ENCODE data around the gene SELENOP.
"Not testable (repeated sequence)": the region's sequence is repeated elsewhere in the genome, so short reads cannot be mapped to it uniquely, and the experiment has no call there.

Gene SELENOP, protein sequence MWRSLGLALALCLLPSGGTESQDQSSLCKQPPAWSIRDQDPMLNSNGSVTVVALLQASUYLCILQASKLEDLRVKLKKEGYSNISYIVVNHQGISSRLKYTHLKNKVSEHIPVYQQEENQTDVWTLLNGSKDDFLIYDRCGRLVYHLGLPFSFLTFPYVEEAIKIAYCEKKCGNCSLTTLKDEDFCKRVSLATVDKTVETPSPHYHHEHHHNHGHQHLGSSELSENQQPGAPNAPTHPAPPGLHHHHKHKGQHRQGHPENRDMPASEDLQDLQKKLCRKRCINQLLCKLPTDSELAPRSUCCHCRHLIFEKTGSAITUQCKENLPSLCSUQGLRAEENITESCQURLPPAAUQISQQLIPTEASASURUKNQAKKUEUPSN

GRCh38 chr5:42811591-42812446 lies at the start of gene SELENOP:
SELENOP (minus strand) TSS chr5:42811892; CDS start chr5:42808353, 3,539 bp downstream.
- DNase-seq = no peak

- DNase-seq = no peak
Measured at GRCh38 chr5:42858687-42859086, 47.0 kb upstream of the SELENOP start.

DNA sequence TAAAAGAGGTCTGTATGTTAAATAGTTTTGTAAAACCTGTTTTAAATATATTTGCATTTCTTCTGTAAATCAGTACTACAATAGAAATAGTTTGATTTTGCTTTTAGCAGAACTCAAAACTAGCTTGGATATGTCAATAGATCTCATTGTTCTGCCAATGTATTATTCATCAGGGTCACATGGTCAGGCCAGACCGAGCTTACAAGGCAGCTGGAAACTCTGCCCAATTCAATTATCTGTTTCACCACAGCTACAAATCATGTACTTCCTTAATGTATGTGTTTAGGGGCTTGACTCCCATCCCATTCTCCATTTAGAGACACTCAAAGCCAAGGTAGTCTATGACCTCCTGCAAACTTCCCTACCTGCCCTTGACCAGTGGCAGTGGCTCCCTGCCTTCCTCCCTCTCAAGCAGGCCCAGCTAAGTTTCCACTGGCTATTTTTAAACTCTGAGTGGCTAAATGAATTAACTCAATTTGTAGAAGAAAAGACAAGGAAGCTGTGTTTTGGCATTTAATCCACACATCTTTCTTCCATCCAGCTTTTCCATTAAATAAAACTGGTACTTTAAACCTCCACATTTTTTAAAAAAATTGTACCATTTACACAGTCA lies 46.4 kb upstream of the SELENOP start:
- no peak for DNase-seq

GRCh38 chr5:42855811-42856210 lies 44.1 kb upstream of the SELENOP start:
- DNase-seq = no peak

- DNase-seq = no peak
Measured at GRCh38 chr5:42855386-42855785, 43.7 kb upstream of the SELENOP start.

GRCh38 chr5:42854795-42855194 lies 43.1 kb upstream of the SELENOP start:
- no peak for DNase-seq

DNA sequence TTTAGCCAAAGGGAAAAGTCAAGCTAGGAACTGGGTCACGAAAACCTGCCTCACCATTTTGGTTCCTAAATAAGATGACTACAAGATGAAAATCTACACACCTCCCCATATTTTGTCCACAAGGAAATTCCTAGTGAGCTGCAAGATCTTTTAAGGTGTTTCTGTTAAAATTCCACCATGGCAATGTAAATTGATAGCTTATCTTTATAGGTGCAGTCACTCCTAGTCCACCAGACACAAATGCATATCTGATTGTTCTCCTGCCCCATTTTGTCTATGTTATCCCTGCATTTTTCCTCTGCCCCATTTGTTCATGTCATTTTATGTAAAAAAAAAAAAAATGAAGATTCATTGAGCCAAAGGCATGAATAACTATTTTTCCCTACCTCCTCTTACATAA lies 41.1 kb upstream of the SELENOP start:
- no peak for DNase-seq

GRCh38 chr5:42851481-42851880 lies 39.8 kb upstream of the SELENOP start:
- DNase-seq = no peak

DNA sequence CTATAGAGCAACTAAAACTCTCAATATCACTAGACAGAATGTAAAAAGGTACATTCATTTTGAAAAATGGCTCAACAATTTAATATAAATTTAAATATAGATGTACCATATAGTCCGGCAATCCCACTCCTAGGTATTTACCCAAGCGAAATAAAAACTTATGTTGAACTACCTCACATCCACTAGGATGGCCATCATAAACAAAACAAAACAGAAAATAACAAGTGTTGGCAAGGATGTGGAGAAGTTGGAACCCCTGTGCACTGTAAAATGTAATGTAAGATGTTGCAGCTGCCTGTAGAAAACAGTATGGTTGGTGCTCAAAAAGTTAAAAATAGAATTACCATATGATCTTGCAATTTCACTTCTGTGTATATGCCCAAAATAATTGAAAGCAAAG lies 36.9 kb upstream of the SELENOP start:
- no peak for DNase-seq

GRCh38 chr5:42844408-42844807 lies 32.7 kb upstream of the SELENOP start:
- DNase-seq = not testable (repeated sequence)

- DNase-seq = no peak
Measured at GRCh38 chr5:42843675-42844292, 32.1 kb upstream of the SELENOP start.

DNA sequence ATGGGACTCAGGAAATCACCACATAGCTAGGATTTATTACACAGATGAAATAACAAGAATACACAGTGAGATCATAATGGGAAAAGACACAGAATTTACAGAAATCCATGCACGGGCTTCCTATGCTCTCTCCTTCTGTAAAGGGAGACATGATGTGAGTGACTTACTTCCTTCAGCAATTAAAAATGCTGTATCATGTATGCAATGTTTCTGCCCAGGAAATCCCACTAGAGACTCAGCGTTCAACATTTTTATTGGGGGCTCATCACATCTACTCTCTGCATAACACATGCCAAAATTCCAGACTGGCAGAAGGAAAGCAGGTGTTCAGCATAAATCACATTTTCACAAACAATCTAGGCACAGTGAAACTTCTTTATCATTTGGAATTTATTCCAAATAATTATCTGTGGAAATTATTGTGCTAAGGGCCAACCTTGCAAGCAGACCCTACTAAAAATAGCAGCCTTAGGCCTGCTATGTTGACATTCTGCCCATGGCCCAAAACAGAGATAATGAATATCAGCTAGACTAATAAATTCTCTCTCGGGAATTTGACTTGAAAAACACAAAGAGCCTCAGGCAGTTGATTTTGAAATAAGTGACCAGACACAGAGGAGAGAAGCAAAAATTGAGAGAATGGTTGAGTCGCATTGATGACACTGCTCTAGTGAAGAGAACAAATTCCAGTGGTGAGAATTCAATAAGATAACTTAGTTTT lies 31.4 kb upstream of the SELENOP start:
- no peak for DNase-seq

DNA sequence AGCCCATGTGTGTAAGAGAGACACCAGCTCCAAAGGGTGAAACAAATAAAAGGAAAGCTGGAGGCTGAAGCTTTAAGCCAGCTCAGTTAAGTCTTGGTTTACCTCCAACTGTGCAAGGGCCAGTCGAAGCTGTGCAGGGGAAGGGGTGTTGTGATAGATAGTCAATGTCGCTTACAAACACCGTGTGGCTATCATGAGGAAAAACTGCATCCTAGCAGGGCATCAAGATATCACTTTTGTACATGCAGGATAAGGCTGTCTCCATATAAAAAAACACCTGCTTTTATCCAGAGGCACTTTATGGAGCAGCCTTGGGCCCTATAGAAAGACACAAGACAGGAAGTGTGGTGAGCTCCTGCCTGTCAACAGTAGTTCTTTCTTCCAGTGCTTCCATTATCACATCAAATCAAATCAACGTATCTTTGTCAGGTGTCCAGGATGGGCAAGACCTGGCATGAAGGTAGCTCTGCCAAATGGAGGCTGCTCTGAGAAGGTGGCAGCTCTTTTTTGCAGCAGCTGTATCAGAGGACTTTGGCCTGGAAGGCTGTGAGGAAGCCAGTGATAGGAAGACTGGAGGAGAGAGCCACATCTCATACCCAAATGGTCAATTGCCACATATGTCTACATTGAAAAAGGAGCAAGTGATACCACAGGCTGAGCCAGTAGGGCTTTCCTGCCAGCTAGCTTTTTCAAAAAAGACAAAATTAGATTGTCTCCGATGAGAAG lies 29.3 kb upstream of the SELENOP start:
- no peak for DNase-seq

DNA sequence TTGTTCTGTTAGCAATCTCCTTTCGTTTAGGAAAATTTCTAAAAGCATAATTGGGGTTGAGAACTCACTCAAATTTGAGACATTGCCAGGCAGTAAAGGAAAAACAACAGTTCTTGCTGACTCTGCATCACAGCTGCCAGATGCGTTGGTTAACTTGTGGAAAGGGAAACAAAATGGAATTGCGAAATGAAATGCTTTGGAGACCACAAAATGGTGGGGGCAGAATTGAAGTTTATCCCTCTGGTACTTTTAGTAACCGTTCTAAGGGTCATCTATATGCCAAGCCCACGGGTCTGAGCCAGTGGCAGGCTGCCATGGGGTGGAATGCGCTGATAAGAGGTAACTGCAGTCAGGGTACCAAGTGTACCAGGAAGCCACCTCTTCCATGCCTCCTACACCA lies 28.6 kb upstream of the SELENOP start:
- no peak for DNase-seq

GRCh38 chr5:42839196-42839595 lies 27.5 kb upstream of the SELENOP start:
- no peak for DNase-seq

GRCh38 chr5:42837601-42838000 lies 25.9 kb upstream of the SELENOP start:
- DNase-seq = no peak

- no peak for DNase-seq
Measured at GRCh38 chr5:42836070-42836769, 24.5 kb upstream of the SELENOP start.

GRCh38 chr5:42832060-42832459 lies 20.4 kb upstream of the SELENOP start:
- DNase-seq = no peak

DNA sequence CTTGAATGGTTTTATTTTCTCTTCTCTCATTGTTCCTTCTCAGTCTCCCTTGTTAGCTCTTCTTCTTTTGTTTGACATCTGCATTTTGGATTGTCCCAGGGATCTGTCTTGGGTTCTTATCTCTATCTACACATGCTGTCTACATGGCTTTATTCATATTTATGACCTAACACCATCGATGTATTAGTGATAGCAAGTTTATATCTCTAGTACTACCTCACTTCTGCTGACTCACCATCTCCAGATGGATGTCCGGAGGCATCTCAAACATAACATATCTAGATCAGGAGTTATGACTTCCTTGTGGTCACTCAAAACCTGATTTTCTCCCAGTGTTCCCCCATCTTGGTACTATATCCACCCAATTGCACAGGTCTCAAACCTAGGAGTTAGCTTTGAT lies 19.2 kb upstream of the SELENOP start:
- no peak for DNase-seq

GRCh38 chr5:42828671-42829070 lies 17.0 kb upstream of the SELENOP start:
- DNase-seq = no peak

All from GDM1 (cell line).